CD4-positive, alpha-beta T cell treated with Interferon gamma for 1 hour (primary cell): ENCODE data around the gene FFAR3.
"Not testable (repeated sequence)": the region's sequence is repeated elsewhere in the genome, so short reads cannot be mapped to it uniquely, and the experiment has no call there.

Experiments
- DNase-seq: peaks from one replicate; pipeline ENCODE4 v3.0.0-alpha.2; 2020

Gene FFAR3

DNA sequence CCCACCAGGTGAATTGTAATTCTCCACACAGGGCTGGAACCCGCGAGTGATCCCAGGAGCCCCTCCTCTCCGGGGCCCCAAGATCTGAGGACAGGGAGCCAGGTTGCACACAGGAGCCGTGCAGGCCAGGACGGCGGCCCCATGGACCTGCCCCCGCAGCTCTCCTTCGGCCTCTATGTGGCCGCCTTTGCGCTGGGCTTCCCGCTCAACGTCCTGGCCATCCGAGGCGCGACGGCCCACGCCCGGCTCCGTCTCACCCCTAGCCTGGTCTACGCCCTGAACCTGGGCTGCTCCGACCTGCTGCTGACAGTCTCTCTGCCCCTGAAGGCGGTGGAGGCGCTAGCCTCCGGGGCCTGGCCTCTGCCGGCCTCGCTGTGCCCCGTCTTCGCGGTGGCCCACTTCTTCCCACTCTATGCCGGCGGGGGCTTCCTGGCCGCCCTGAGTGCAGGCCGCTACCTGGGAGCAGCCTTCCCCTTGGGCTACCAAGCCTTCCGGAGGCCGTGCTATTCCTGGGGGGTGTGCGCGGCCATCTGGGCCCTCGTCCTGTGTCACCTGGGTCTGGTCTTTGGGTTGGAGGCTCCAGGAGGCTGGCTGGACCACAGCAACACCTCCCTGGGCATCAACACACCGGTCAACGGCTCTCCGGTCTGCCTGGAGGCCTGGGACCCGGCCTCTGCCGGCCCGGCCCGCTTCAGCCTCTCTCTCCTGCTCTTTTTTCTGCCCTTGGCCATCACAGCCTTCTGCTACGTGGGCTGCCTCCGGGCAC is 6.7 kb upstream of the FFAR3 start:
- DNase-seq, result no peak

- DNase-seq, result no peak
Observed at GRCh38 chr19:35352177-35352447, 6.1 kb upstream of the FFAR3 start.

- peak; percentile 69 for DNase-seq
Observed at GRCh38 chr19:35352448-35353304, 5.6 kb upstream of the FFAR3 start.

- peak; percentile 39 for DNase-seq
Observed at GRCh38 chr19:35353635-35354034, 4.6 kb upstream of the FFAR3 start.

GRCh38 chr19:35354898-35355297 is 3.4 kb upstream of the FFAR3 start:
- no peak for DNase-seq

- no peak for DNase-seq
Observed at GRCh38 chr19:35355791-35356460, 2.3 kb upstream of the FFAR3 start.

- DNase-seq, result not testable (repeated sequence)
Observed at GRCh38 chr19:35358834-35359233, 574 bp downstream of the FFAR3 start.

DNA sequence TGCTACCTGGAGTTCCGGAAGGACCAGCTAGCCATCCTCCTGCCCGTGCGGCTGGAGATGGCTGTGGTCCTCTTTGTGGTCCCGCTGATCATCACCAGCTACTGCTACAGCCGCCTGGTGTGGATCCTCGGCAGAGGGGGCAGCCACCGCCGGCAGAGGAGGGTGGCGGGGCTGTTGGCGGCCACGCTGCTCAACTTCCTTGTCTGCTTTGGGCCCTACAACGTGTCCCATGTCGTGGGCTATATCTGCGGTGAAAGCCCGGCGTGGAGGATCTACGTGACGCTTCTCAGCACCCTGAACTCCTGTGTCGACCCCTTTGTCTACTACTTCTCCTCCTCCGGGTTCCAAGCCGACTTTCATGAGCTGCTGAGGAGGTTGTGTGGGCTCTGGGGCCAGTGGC is 1.1 kb downstream of the FFAR3 start:
- not testable (repeated sequence) for DNase-seq

DNA sequence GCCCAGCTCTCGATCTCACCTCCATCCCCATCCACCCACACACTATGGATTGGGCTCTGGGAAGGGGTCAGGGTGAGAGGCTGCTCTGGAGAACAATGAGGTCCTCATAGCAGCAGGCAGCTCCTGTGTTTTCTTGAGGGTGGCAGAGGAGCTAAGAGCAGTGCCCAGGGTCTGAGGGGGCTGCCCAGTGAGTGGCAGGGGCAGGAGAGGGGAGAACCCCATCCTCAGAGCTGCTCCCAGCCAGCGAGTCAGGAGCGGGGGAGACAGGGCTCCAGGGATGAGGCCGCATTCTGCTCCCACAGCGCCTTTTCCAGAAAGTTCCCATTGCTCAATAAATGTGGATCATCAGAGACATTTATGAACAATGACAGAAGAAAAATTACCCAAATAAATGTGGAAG is 1.8 kb downstream of the FFAR3 start:
- DNase-seq, result not testable (repeated sequence)

DNA sequence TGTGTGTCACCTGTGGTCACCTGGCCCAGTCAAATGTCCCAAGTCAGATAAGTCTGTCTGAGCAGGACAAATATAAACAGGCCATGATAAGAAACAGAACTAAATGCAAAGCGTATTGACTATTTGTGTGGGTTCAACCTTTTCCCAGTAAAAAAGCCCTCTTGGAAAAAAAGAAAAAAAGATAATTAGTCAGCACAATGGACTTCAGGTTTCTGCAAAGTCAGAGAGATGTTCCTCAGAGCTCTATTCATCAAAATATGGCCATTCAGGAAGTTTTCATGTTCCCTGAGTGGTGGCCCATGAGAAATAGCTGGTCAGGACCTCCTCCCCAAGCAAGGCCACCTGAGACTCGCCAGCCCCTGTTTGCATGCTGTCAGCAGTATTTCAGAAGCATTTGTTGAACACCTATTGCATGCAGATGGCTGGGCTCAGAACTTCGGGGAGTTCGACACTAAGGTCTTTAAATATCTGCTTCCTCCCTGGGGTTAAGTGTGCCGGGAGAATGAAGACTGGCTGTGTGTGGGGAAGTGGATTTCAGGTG is 2.7 kb downstream of the FFAR3 start:
- DNase-seq, result no peak

- DNase-seq, result no peak
Observed at GRCh38 chr19:35362261-35363000, 4.2 kb downstream of the FFAR3 start.

DNA sequence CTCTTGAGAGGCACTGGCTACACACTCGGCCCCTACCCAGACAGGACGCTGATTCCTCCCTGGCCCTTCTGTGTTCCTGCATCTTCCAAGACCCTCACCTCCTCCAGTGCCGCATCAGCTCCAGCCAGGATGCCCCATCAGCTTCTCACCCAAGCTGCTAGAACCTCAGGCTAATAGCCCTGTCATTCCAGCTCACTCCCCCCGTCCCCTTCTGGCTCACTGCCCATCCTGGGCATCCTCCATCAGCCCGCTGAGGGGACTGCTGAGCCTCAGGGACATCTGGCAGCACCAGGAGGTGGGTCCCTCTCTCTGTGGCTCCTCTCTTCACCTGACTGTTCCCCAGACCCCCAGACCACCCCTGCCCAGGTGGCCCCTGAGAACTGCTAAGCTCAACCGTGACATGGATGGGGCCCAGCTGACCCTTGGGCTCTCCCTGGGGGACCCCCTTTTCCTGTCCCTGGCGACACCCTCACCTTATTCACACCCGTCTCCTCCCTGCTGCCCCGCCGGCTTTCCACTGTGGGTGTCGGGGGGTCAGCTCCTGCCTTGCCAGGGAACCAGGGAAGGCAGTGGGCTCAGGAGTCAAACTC is 4.8 kb downstream of the FFAR3 start:
- DNase-seq, result no peak

GRCh38 chr19:35363711-35364425 is 5.6 kb downstream of the FFAR3 start:
- no peak for DNase-seq

DNA sequence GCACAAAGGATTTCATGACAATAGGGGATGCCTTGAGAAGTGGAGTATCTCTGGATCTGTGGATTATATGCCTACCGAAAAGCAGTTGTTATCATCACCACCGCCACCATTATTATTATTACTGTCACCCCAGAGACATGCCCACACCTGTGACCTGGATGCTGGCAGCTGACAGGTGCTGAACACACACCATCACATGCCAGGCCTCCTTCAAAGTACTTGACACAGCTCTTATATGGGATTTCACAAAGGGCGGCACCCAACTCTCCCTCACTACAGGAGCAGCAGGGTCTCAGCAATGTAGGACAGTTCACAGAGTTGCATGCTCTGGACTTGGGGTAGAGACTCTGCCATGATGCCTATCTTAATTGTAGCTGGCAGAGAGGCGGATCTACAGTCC is 7.0 kb downstream of the FFAR3 start:
- DNase-seq, result no peak

DNA sequence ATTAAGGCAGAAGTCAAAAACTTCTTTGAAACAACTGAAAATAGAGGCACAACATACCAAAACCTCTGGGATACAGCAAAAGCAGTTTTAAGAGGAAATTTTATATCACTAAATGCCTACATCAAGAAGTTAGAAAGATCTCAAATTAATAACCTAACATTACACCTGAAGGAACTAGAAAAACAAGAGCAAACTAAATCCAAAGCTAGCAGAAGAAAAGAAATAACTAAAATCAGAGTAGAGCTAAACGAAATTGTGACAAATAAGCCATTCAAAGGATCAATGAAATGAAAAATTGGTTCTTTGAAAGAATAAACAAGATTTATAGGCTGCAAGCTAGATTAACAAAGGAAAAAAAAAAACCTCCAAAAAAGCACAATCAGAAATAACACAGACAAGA is 10.1 kb downstream of the FFAR3 start:
- no peak for DNase-seq

GRCh38 chr19:35369522-35369921 is 11.3 kb downstream of the FFAR3 start:
- no peak for DNase-seq

DNA sequence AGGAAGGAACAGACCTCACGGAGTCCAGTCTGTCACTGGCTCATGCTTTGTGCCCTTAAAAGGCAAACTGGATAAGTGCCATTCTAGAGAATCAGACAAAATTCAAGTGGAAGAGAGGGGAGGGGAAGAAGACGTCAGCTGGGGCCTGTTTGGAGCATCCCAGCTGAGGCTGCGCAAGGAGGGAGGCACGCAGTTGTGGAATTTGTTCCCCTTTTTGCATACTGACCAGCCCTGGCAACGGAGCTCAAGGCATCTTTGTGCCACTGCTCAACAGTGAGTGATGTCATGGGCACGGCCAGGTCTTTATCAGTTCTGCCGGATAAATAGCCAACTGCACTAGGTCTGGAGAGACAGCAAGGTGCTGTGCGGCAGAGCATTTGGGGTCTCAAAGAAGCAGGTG is 12.5 kb downstream of the FFAR3 start, which contains the start of gene GPR42:
Gene GPR42 (plus strand): TSS at position 347 of the 400 bp plus-strand sequence. CDS start 292 bp downstream, outside the sequence.
- DNase-seq, result no peak

GRCh38 chr19:35373492-35373891 is 15.2 kb downstream of the FFAR3 start:
- no peak for DNase-seq

DNA sequence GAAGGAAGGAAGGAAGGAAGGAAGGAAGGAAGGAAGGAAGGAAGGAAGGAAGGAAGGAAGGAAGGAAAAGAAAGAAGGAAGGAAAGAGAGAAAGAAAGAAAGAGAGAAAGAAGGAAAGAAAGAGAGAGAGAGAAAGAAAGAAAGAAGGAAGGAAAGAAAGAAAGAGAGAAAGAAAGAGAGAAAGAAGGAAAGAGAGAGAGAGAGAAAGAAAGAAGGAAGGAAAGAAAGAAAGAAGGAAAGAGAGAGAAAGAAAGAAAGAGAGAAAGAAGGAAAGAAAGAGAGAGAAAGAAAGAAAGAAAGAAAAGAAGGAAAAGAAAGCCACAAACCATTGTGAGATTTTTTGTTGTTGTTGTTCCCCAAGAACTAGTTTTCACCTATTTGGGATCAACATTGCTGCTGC is 15.8 kb downstream of the FFAR3 start:
- not testable (repeated sequence) for DNase-seq

GRCh38 chr19:35375505-35376307 is 17.4 kb downstream of the FFAR3 start:
- no peak for DNase-seq

- no peak for DNase-seq
Observed at GRCh38 chr19:35377656-35378055, 19.4 kb downstream of the FFAR3 start.
